Activated gamma-delta T cell (primary cell): ENCODE results near the gene ABCC1.

Source experiments
- DNase-seq: peaks from one replicate; lab custom pipeline; 2025; lab: John Stamatoyannopoulos, UW

The ABCC1 gene

DNA sequence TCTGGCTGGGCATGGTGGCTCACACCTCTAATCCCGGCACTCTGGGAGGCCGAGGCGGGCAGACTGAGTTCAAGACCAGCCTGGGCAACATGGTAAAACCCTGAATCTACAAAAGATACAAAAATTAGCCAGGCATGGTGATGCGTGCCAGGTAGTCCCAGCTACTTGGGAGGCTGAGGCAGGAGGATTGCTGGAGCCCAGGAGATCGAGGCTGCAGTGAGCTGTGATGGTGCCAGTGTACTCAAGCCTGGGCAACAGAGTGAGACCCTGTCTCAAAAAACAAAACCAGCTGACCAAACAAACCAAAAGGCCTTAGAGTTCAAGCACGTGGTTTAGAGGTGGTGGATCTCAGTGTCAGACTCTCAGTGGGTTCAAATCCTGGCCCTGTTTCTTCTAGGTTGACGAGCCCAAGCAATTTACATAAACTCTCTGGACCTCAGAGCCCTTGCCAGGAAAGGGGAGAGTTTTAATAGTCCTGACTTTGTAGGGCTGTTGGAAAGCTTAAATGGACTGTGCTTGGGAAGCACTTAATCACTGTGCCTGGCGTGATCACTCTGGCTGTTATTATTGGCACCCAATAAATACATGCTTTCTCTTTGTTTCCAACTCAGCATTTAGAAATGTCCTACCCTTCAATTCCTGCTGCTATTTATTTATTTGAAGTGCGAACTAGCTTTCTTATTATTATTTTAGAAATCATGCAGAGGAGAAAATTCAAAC lies 44.7 kb downstream of the ABCC1 start:
- DNase-seq, result no peak

DNA sequence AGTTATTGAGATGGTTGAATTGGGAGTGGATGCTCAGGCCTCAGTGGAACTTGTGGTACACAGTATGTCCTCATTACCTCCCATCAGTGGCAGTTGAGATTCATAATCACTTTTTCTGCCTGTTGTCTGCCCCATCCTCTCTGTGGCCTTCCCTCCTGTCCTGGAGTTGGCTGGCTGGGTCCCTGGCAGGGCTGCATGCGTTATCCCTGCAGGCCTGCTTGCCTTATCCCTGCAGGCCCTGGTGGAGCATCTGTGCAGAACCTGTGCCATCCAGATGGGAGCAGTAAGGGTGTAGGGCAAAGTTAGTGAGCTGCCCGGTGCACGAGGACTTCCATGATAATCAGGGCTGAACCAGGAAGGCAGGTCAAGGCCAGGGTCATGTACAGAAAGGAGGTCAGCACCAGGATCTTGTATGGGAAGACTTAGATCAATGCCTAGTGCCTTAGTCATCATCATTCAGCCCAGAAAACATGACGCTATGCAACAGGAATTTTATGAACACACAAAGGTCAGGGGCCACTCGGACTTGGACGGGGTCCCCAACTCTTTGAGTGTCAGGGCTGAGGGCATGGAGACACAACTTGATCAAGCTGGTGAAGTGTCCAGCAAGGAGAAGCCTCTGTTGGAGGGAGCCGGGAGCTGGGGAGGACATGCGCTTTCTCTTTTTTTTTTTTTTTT lies 47.2 kb downstream of the ABCC1 start:
- no peak for DNase-seq

DNA sequence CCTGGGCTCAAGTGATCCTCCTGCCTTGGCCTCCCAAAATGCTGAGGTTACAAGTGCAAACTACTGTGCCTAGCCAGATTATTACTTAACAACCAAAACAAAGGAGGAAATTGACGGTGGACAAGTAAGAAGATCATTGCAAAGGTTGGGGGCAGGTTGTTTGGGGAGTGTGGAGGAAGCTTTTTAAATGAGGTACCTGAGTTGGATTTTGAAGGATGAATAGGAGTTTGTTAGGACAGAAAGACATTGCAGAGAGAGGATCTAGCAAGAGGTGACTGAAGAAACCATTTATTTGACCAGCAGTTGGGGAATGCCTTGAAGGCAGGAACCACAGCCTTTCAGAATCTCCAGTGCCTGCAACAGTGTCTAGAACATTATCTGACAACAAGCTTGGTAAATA lies 51.3 kb downstream of the ABCC1 start:
- no peak for DNase-seq

DNA sequence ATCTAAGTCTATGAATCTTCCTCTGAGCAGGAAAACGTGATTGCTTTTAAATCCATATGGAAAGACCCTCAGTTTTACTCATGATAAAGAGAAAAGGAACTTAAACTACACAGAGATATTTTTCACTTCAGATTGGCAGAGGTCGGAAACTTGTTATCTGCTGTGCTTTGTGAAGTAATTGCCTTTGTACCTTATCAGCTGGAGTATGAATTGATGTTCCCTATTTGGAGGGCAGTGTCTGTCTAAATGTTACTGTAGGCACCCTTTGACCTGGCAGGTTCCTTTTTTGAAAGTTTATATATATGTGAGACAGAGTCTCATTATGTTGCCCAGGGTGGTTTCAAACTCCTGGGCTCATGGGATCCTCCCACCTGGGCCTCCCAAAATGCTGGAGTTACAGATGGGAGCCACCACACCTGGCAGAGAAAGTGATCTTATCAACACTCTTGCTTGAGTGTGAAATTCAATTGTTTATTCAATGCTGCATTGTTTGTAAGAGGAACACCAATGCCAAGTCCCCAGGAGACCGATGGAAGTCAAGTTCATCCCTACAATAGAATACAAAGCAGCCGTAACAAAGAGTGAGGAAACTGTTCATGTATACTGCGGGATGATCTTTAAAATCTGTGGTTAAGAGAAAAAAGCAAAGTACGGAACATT lies 52.3 kb downstream of the ABCC1 start:
- DNase-seq, result no peak

DNA sequence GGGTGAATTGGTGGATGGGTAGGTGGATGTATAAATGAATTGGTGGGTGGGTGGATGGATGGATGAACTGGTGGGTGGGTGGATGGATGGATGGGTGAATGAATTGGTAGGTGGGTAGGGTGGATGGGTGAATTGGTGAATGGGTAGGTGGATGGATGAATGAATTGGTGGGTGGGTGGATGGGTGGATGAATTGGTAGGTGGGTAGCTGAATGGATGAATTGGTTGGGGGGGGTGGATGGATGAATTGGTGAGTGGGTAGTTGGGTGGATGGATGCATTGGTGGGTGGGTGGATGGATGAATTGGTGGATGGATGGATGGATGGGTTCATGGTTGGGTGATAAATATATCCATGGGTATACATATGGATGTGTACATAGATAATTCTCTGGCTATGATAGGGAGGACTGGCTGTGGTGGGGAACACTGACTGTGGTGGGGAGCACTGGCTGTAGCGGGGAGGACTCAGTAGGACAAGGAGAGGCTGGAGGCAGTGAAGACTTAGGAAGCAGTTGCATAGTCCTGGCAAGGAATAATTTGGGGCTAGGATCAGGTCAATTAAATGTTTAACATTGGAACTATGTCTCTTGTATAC lies 54.4 kb downstream of the ABCC1 start:
- DNase-seq, result no peak

DNA sequence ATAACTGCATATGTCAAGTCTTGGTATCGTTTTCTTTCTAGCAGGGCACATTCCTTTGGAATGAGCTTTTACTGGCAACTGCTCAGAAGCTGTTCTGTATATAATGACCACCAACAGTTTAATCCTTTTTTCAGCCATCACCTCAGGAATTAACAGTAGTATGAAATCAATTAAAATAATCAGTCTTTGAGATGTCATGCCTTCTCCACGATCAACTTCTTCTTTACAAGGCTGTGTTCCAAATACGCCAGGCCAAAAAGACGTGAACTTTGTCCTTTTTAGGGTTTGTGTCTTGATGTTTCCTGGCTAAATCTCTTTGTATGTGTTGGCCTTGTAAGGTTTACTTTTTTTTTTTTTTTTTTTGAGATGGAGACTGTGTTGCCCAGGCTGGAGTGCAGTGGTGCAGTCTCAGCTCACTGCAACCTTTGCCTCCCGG lies 54.9 kb downstream of the ABCC1 start:
- DNase-seq, result no peak

DNA sequence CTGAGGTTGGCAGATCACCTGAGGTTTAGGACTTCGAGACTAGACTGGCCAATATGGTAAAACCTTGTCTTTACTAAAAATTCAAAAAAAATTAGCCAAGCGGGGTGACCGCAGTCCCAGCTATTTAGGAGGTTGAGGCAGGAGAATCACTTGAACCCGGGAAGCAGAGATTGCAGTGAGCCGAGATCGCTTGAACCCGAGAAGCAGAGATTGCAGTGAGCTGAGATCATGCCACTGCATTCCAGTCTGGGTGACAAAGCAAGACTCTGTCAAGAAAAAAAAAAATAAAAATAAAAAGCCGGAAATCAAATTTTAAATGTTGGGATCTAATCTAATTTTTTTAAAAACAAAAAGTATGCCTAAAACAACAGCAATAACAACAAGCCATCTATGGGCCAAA lies 56.3 kb downstream of the ABCC1 start:
- no peak for DNase-seq

DNA sequence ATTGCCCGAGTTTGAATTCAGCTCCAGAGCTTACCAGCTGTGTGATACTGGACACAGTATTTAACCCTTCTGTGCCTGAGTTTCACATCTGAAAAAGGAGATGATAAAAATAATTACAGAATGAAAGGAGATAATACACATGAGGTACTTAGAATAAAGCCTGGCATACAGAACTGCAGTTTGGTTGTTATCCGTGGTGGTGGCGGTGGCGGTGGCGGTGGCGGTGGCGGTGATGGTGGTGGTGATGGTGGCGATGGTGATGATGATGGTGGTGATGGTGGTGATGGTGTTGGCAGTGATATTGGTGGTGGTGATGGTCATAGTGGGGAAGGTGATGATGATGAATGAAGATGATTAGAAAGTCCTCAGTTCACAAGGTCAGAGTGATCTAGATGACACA lies 57.2 kb downstream of the ABCC1 start:
- DNase-seq, result no peak

DNA sequence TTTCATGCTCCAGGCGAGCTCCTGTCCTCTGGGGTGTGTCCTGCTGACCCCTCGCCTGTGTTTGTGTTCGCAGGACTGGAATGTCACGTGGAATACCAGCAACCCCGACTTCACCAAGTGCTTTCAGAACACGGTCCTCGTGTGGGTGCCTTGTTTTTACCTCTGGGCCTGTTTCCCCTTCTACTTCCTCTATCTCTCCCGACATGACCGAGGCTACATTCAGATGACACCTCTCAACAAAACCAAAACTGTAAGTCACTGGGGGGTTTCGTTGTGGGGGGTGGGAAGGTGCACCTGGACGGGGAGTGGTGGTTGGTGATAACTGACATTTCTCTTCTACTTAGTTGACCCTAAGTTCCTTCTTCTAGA lies 58.3 kb downstream of the ABCC1 start:
- no peak for DNase-seq

DNA sequence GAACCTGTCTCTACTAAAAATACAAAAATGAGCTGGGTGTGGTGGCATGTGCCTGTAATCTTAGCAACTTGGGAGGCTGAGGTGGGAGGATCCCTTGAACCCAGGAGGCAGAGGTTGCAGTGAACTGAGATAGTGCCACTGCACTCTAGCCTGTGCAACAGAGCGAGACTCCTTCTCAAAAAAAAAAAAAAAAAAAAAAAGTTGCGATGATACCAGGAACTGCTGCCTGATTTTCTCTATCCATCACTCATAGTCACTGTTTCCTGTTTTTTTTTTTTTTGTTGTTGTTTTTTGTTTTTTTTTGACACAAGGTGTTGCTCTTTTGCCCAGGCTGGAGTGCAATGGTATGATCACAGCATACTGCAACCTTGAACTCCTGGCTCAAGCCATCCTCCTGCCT lies 59.2 kb downstream of the ABCC1 start:
- DNase-seq, result no peak

DNA sequence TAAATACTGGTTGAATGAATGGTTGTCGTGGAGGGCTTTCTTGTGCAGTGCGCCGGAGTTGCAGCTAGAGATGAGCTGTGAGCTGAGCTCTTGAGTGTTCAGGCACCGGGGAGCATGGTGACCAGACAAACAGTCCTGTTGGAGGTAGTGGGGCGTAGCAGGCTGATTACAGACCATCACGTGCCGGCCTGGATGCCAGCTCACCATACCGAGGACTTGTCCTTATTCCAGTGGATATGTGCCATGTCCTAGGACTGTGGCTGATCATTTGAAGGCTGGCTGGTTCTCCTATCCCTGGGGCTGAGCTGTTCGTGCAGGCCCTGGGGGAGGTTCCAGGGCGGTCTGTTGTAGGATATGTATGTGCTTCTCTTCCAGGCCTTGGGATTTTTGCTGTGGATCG lies 60.0 kb downstream of the ABCC1 start:
- DNase-seq, result no peak

DNA sequence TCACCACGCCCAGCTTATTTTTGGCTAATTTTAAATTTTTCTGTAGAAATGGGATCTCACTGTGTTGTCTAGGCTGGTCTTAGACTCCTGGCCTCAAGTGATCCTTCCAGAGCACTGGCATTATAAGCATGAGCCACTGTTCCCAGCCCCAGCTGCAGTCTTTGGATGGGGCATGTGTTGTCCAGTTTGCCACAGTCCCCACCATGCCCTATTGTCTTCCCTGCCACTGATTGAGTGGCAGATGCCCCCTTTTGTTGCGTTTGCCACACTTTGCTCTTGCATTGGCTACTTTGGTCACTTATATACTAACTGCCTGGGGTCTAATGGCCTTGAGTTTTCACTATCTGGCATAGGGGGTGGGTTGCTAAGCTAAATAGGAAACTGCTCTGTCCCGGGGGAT lies 60.8 kb downstream of the ABCC1 start:
- no peak for DNase-seq

DNA sequence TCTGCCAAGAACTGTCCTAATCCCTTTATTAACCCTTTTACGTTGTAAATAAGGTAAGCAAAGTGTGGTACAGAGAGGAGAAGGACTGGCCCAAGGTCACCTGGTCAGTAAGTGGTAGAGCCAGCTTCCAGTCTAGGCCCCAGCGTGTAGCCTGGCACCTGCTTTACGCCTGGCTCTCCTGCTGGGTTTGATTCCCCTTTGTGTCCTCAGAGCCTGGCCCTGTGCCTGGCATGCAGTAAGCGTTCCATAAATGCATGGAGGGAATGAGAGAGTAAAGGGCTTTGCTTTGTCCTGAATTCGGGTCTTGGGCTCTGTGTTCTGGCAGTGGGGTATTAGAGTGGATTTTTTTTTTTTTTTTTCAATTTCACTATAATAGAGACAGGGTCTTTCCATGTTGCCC lies 62.7 kb downstream of the ABCC1 start:
- DNase-seq, result no peak

DNA sequence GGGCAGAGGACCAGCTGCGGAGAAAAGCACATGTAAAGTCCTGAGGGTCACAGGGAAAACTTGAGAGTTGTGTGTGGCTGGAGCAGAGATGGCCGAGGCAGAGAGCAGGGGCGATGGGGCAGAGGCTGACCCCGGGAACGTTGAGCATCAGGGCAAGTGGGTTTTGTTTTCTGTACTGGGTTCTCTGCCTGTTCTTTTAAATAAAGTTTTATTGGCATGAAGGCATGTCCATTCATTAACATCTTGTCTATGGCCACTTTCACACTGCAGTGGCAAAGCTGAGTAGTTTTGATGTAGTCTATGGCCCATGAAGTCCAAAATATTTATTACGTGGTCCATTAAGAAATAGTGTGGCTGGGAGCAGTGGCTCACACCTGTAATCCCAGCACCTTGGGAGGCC lies 64.4 kb downstream of the ABCC1 start:
- no peak for DNase-seq

DNA sequence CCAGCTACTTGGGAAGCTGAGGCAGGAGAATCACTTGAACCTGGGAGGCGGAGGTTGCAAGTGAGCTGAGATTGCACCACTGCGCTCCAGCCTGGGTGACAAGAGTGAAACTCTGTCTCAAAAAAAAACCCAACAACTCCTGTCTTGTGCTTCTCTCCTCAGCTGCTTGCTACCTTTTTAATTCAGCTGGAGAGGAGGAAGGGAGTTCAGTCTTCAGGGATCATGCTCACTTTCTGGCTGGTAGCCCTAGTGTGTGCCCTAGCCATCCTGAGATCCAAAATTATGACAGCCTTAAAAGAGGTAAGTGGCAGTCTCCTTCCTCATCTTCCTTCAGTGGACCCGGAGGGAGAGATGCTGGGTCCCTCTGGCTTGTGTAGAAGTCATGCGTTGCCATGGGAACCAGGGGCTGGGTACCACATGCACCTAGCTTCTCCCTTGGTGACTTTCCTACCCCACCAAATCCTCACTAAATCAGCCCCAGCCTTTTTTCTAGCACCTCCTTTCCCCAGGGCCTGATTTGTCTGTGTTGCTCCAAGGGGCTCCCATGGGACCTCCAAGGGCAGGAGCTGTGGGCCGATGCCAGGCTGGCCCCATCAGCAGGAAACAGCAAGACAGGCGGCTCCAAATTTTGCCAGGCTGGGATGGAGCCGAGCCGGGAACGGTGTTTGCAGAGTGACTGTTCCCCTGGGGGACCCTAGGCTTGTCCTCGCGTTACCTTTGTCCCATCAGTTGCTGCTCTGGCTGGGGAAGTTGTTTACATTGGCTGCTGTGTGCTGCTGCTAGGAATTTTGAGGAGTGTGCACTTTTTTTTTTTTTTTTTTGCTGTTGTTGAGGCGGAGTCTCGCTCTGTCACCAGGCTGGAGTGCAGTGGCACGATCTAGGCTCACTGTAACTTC lies 65.2 kb downstream of the ABCC1 start:
- DNase-seq, result no peak

DNA sequence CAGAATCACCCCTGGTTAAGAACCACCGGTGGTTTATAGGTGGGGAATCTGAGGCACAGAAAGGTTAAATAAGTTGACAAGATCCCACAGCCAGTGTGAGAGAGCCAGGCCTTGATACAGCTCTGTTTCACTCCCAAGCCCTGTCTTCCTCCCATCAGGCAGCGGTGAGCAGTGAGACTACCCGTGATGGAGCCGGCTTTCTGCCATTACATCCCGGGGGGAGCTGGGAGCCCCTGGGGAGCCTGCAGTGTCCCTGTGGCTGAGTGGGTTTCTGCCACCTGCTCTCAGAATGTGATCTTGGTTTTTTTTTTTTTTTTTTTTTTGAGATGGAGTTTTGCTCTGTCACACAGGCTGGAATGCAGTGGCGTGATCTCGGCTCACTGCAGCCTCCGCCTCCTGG lies 66.4 kb downstream of the ABCC1 start:
- no peak for DNase-seq

DNA sequence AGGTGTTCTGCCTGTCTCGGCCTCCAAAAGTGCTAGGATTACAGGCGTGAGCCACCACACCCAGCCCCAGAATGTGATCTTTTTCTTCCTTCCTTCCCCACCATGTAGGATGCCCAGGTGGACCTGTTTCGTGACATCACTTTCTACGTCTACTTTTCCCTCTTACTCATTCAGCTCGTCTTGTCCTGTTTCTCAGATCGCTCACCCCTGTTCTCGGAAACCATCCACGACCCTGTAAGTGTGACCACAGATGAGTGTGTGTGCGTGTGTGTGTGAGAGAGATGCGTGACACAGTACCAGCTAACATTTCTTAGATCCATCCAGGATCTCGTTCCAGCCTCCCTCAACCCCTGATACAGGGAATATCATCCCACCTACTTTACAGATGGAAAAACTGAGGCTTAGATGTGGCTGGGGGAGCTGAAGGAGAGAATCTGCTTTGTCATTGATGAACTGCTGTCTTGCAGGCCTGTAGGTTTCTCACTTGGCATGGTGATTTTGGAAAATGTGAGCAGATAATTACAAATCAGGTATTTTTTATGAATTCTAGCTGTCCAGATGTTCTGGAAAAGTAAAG lies 67.1 kb downstream of the ABCC1 start:
- no peak for DNase-seq

DNA sequence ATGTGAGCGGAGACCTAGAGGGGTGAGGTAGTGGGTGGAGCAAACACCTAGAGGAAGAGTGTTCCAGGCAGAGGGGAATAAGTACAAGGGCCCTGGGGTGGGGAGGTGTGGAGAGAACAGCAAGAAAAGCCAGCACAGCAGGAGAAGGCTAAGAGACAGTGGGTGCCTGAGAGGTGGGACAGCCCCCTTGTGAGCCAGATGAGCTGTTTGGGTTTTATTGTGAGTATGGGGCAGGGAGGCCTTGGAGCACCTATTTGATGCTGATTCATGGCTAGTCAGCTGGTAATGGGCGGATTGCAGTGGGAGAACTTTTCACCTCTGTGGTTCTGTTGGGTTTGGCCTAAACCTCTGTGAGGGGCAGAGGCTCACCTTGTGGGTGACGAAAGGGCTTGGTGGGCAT lies 68.4 kb downstream of the ABCC1 start:
- DNase-seq, result no peak

DNA sequence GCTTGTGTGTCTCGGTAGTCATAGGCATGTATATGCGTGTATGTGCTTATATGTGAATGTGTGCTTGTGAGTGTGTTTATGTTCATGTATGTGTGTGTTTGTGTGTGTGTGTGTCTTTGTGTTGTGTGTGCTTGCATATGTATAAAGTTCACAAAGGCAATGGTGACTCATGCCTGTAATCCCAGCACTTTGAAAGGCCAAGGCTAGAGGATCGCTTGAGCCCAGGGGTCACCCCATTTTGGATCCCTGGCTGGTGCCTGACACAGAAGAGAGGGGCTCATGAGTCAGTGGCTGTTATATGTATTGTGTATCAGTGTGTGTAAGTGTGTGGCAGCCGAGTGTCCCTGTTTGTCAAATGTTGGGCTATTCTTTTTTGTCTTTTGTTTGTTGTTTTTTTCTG lies 69.3 kb downstream of the ABCC1 start:
- no peak for DNase-seq

DNA sequence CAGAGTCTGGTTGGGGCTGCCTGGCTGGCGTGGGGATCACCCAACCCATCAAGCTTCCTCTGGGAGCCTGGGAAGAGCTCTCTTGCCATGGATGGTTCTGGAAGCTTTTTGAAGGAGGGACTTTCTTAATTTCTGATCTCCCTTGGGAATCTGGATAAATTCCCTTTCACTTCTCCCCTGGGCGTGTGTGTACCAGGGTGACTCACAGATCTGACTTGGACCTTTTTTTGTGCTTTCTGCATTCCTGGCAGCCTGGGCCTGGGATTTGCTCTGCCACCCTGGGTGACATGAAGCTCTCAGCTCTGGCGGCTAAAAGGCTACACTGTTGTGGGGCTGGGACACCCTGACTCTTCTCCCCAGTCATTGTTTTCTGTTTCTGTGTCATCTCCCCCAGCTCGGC lies 70.1 kb downstream of the ABCC1 start:
- DNase-seq, result no peak

DNA sequence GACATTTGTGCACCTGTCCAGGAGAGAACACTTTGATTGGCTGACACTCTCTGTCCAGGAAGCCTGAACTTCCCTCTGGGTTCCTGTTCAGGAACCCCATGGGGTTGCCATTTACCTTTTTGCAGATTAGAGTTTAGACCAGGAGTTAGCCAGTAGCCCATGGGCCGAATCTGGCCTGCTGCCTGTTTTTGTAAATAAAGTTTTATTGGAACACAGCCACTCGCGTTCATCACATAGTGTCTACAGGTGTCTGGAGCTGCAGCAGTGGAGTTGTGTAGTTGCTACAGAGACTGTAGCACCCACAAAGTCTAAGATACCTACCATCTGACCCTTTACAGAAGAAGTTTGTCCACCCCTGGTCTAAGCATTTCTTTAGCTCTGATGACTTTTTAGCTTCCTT lies 70.9 kb downstream of the ABCC1 start:
- DNase-seq, result no peak

DNA sequence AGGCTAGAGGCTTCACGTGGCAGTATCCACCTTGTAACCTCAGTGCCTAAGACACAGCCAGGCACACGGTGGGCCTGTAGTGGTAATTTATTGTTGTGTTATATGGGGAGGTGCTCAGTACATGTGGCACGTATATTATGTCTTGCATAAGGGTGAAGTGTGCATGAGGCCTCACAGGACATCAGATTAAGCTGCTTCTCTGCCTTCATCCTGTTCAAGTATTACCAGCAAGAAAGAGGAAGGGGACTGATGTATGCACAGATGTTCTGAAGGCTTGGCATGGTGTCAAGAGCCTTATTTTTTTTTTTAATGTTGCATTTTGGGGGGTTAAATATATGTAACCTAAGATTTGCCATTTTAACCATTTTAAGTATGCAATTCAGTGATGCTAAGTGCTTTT lies 71.6 kb downstream of the ABCC1 start:
- DNase-seq, result no peak
